Measurements from ENCODE around the gene PMVK. TPM values are rescaled to one million over a fixed set of nuclear protein-coding genes. Genes with fewer than 3 reads are reported as not detected.

Gene PMVK
- total RNA-seq, 1 donor: 6.2 TPM

DNA sequence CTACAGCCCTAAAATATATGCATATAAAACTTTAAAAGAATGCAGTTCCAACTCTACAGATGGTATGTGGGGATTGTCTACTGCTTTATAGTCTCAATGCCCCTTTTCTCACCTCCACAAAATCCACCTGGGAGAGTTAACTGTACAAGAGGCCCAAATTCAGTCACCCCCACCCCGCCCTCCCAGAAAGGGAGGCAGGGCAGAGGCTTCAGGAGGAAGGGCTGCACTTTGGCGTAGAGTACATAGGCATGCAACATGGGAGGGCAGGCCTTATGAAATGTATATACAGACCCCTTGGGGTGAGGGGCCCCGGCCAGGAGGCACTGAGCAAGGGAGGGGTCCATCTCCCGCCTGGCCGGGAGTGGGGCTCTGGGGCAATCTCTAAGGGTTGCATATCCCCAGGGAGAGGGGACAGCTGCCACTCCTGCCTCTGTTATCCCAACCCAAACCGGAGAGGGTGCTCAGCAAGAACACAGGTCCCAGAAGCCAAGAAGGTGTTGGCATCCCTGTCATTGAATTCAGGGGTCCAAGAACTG, 26.3 kb upstream of the PMVK start:
- Histone ChIP-seq H2AFZ (ENCODE audit: low read length) (no peak overlapping the region), H3K27ac (ENCODE audit: low read depth, low read length) (no peak overlapping the region), H3K27me3 (ENCODE audit: insufficient read depth, low read length) (no peaks in the 10 kb centered on the region), H3K4me3 (ENCODE audit: insufficient read depth, low read length) (no peak overlapping the region), H3K4me1 (ENCODE audit: insufficient read depth, low read length) (peaks cover 24% of the 10 kb centered on the region), H4K20me1 (ENCODE audit: insufficient read depth, low read length) (peaks cover 26% of the 10 kb centered on the region), H3K79me2 (ENCODE audit: insufficient read depth, low read length) (peaks cover 41% of the 10 kb centered on the region), H3K4me2 (ENCODE audit: insufficient read depth, low read length) (peak overlapping the region; percentile 98), H3K36me3 (ENCODE audit: insufficient read depth, low read length) (peaks cover 69% of the 10 kb centered on the region), H3K9me3 (ENCODE audit: low read depth, low read length) (no peaks in the 10 kb centered on the region)
- DNase-seq (ENCODE audit: insufficient read length, low spot score, missing footprints): peak; percentile 59
- TF ChIP-seq, protein P1, sequence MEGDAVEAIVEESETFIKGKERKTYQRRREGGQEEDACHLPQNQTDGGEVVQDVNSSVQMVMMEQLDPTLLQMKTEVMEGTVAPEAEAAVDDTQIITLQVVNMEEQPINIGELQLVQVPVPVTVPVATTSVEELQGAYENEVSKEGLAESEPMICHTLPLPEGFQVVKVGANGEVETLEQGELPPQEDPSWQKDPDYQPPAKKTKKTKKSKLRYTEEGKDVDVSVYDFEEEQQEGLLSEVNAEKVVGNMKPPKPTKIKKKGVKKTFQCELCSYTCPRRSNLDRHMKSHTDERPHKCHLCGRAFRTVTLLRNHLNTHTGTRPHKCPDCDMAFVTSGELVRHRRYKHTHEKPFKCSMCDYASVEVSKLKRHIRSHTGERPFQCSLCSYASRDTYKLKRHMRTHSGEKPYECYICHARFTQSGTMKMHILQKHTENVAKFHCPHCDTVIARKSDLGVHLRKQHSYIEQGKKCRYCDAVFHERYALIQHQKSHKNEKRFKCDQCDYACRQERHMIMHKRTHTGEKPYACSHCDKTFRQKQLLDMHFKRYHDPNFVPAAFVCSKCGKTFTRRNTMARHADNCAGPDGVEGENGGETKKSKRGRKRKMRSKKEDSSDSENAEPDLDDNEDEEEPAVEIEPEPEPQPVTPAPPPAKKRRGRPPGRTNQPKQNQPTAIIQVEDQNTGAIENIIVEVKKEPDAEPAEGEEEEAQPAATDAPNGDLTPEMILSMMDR (IDR thresholded peaks at IDR 0.05; ENCODE audit: extremely low read depth, low read depth, low read length): no peak

DNA sequence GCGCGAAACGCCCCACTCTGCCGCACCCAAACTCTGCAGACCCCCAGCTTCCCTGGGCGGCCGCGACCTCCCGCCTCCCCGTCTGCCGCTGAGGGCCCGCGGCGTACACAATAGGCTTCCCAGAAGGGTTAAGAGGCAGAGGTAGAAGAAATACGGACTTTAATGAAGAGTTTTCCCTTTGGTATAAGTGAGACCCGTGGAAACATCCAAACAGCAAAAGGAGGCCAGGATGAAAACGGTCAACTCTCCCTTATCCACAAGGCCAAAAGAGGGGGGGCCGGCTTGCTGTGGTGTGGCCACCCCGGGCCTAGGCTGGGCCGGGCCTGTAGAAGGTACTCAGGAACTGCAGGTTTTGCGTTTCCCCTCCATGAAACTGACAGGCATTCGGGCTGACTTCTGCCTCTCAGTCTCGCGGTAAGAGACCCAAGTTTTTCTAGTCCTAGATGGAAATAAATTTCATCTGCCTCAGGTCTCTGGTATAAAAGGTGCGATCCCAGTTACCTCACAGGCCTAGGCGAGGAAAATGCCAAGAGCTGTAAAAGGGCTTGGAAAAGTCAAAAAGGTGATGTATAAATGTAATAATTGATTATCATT, 25.7 kb upstream of the PMVK start:
- DNase-seq (ENCODE audit: insufficient read length, low spot score, missing footprints): peak; percentile 74
- Histone ChIP-seq H3K4me3 (ENCODE audit: insufficient read depth, low read length) (peak overlapping the region; percentile 87), H3K4me1 (ENCODE audit: insufficient read depth, low read length) (peaks cover 19% of the 10 kb centered on the region), H3K27ac (ENCODE audit: low read depth, low read length) (peak overlapping the region; percentile 66), H3K36me3 (ENCODE audit: insufficient read depth, low read length) (peaks cover 63% of the 10 kb centered on the region), H3K27me3 (ENCODE audit: insufficient read depth, low read length) (no peaks in the 10 kb centered on the region), H3K79me2 (ENCODE audit: insufficient read depth, low read length) (peaks cover 35% of the 10 kb centered on the region), H3K4me2 (ENCODE audit: insufficient read depth, low read length) (peak overlapping the region; percentile 98), H2AFZ (ENCODE audit: low read length) (no peak overlapping the region), H3K9me3 (ENCODE audit: low read depth, low read length) (no peaks in the 10 kb centered on the region), H4K20me1 (ENCODE audit: insufficient read depth, low read length) (peaks cover 21% of the 10 kb centered on the region)
- TF ChIP-seq, protein P1 (IDR thresholded peaks at IDR 0.05; ENCODE audit: extremely low read depth, low read depth, low read length): no peak

DNA sequence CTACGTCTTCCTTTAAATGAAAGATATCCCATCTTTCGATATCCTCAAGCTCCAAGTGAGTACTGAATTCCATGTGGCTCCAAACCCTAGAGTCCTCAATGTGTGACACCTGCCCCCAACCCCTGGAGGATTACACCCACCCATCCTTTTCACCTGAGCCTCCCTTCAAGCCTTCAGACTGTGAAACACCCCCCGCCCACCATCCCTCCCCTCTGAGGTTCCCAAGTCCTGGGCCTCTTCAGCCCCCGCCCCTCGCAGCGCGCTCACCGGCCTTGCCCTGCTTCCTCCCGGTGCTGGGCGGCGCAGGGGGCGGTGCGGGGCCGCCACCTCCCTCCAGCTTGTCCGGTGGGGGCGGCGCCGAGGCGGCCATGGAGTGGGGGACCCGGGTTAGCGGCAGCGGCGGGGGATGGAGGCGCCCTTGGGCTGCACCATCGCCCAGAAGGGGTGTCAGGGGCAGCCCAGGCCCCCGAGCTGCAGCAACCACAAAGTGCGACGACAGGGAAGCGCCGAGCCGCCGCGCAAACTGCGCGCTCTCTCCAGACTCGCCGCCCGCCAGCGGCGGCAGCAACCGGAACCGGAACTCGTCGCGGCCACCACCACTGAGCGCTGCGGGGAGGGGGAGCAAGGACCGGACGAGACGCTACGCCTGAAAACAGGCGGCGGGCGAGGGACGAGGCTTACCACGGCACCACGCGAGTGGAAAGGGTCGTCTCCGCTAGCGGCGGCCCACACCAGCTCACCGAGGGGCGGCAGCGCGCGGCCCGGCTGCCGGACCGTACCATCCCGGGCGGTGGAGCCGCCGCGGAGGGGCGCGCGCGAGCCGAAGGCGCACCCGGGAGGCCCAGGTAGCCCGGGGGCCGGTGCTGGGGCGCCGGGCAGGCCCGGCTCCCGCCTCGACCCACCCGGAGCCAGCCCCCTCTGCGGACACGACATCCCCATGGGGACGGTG, 25.0 kb upstream of the PMVK start, which contains the start of gene PYGO2:
Gene PYGO2, minus strand, starts transcription at position 576 of the 949 bp plus-strand sequence. Its CDS starts 206 bp downstream, at position 370.
- peak; percentile 98 for DNase-seq (ENCODE audit: insufficient read length, low spot score, missing footprints)
- peaks cover 55% of the 10 kb centered on the region for H3K36me3 ChIP-seq (ENCODE audit: insufficient read depth, low read length)
- TF ChIP-seq, protein P1 (IDR thresholded peaks at IDR 0.05; ENCODE audit: extremely low read depth, low read depth, low read length): peak; percentile 43

More for the DNA sequence above, 25.0 kb upstream of the PMVK start, which contains the start of gene PYGO2:
- peak within 1 kb of the TSS; percentile 66 for H3K27ac ChIP-seq (ENCODE audit: low read depth, low read length)
- H3K4me2 ChIP-seq (ENCODE audit: insufficient read depth, low read length): peak within 1 kb of the TSS; percentile 98
- H4K20me1 ChIP-seq (ENCODE audit: insufficient read depth, low read length): peaks cover 15% of the 10 kb centered on the region
- H2AFZ ChIP-seq (ENCODE audit: low read length): peak within 1 kb of the TSS; percentile 62
- no peaks in the 10 kb centered on the region for H3K9me3 ChIP-seq (ENCODE audit: low read depth, low read length)
- no peaks in the 10 kb centered on the region for H3K27me3 ChIP-seq (ENCODE audit: insufficient read depth, low read length)
- peaks cover 25% of the 10 kb centered on the region for H3K4me1 ChIP-seq (ENCODE audit: insufficient read depth, low read length)
- peaks cover 28% of the 10 kb centered on the region for H3K79me2 ChIP-seq (ENCODE audit: insufficient read depth, low read length)
- H3K4me3 ChIP-seq (ENCODE audit: insufficient read depth, low read length): peak within 1 kb of the TSS; percentile 87
